Hematopoietic multipotent progenitor cell treated with erythropoietin and hydrocortisone succinate and interleukin-3 and kit ligand, for 4 days (in vitro differentiated cells): Measurements from ENCODE around the gene FERD3L.
"Not testable (repeated sequence)": the region's sequence is repeated elsewhere in the genome, so short reads cannot be mapped to it uniquely, and the experiment has no call there.

Source experiments
- DNase-seq: peaks from one replicate; pipeline ENCODE4 v3.0.0-alpha.2; 2015

The FERD3L gene

GRCh38 chr7:19144661-19145433 lies at the start of gene FERD3L:
TSS of gene FERD3L (minus strand) at chr7:19145421. CDS start at chr7:19145362, 59 bp downstream.
- no peak for DNase-seq

GRCh38 chr7:19194417-19194816 lies 49.2 kb upstream of the FERD3L start:
- DNase-seq: not testable (repeated sequence)

DNA sequence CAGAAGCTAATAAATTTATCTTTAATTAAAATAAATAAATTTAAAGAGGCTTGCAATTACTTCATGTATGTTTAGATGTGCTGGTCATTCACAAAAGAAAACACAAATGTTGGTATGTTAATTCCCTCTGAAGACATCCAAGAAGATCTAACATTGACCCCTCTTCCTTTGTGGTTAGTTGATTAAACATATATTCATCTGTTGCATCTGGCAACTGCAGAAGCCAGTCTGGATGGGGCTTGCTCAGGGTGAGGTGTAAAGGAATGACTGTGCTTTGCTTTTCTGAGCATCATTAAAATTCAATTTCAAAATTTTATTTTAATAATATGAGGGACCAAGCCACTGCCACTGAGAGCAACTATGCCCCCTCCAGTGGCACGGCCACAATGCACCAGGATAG lies 36.4 kb upstream of the FERD3L start:
- no peak for DNase-seq

DNA sequence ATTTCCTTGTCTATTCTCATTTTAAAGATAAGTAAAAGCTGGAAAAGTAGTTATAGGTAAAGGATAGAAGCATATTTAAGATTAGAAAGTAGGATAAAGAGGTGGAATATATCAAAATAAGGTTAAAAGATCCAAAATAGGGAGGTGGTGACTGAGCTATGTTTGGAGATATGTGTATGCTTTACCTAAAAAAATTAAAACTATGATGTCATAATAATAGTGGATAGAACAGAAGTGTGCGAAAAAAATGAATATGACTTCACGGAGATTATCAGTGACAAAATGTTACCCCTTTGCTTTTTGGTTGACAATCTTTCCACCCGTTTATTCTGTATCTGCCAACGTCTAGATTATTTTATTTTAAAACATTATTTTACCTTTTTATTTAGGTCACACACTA lies 33.4 kb upstream of the FERD3L start:
- no peak for DNase-seq

DNA sequence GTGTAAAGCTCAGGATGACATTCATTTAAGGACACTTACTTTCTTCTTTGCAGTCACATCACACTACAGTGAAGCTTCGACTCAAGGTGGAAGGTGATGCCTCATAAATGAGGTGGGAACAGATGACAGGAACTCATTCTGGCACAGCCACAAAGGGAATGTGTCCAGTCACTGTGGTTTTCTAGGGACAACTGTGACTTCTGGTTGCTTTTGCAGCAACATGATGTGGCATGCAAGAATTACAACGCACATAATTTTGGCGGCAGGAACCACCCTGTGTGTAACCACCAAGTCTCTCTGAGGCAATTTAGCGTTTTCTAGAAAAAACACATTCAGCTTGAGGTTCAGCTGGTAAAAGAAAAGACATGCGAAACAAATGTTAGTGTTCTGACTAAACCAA lies 32.0 kb upstream of the FERD3L start:
- peak; percentile 80 for DNase-seq

- no peak for DNase-seq
Observed at GRCh38 chr7:19175241-19175640, 30.0 kb upstream of the FERD3L start.

DNA sequence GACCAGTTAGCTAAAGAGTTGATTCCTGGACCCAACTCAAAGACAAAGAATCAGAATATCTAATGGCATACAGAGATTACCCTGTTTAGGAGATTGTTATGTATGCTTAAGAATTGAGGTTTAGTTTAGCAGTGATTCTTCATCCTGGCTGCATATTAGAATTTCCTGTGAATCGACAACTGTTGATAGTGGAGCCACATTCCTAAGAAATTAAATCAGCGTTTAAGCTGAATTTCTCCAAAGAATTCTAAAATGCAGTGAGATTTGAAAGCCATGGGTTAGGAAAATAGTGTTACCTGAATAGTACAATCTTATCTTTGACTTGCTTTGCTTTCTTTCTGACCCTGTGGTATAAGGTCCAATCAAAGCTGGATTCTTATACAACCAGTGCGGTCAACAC lies 16.4 kb upstream of the FERD3L start:
- no peak for DNase-seq

GRCh38 chr7:19146699-19147098 lies 1.5 kb upstream of the FERD3L start:
- DNase-seq: peak; percentile 62

DNA sequence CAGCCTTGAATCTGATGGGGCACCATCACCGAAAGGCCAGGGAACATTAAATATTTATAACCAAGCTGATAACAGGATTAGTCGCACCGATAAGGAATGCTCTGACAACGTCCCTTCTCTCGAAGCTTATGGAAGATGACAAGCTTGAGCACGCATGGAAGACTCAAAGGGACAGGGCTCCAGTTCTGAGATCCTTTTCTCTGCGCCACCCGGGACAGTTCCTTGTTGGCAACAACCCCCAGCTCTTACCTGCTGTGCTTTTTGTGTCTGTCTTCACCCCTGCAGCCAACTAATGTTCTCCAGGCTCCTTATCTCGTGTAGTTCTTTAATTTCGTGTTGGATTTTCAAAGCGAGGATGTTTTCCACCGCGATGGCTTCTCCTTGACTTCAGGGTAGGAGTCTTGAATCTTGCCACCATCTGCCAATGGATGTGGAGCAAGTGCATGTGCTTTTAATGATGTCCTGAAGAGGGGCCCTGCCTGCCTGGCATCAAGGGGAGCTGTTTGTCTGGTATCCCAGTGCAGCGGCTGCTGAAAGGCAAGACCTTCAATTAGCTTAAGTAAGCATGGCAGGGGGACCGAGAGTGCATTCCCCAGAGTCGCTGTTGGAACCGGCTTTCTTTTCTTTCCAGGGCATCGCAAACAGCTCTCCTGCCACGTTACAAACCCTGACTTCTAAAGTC lies 354 bp upstream of the FERD3L start:
- no peak for DNase-seq

GRCh38 chr7:19143881-19144574 lies 1.2 kb downstream of the FERD3L start:
- no peak for DNase-seq

DNA sequence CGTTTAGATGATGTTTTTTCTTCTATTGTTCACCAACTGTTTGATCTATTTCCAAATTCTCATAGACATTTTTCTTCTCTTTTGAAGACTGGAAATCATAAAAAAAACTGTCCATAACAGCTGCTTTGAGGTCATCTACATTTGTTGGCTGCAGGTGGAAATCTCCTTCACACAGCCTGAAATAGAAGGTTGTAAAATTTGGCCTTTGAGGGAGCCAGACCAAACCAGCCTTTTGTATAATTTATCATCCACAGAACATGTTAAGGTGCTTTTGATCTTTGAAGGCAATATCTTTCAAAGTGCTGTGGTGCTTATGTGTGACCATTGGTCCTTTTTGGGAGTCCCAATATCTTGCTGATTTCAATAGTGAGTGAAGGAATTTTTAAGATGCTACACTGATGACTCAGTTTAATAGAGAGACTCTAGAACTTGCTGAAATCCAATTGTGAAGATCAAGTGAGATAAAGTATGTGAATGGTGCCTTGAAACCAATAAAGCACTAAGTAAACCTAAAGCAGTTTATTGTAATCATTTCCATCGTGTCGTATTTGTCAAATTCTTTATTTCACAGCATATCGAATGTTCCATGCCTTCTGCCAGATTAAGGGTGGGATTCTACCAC lies 5.4 kb downstream of the FERD3L start:
- no peak for DNase-seq

GRCh38 chr7:19133886-19134285 lies 11.3 kb downstream of the FERD3L start:
- DNase-seq: no peak

- no peak for DNase-seq
Observed at GRCh38 chr7:19133390-19133789, 11.8 kb downstream of the FERD3L start.

DNA sequence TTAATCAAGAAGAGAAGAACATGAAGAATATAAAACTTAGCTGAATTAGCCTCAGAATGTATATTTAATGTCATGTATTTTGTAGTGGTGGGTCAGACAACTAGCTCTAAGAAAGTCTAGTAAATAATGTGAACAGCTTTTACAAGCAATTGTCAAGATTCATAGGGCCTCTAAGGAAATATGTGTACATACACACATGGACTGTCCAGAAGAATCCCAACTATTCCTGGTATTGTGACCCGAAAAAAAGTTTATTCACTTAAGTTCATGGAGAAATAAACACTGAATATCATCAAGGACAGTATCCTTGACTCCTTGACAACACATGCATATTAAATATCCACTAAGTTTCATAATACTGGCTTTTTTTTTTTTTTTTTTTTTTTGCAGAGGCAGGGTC lies 16.4 kb downstream of the FERD3L start:
- no peak for DNase-seq

DNA sequence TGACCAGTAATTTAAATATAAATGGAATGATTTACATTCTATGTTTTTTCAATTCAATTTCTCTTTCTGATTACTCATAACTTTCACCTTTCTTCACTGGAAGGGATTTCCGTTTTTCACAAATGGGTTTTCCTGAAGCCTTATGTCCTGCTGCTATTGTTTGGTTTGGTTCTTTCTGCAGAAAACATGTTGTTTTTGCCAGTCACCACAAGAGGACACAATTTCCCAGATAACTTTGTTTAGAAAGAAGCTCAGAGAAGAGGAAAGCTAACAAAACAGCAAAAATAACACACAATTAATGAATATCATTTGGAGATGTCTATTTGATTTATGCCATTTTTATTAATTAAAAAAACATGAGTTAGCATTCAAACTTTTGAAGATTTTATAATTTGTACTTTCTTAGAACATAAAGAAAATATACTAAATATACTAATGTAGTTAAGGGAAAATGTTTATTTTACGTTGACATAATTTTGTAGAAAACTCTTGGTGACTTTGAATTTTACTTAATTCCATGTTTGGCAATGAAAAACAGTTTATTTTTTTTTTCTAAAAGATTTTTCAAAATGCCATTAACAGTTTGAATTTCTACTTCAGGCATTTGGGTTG lies 23.1 kb downstream of the FERD3L start:
- peak; percentile 62 for DNase-seq

DNA sequence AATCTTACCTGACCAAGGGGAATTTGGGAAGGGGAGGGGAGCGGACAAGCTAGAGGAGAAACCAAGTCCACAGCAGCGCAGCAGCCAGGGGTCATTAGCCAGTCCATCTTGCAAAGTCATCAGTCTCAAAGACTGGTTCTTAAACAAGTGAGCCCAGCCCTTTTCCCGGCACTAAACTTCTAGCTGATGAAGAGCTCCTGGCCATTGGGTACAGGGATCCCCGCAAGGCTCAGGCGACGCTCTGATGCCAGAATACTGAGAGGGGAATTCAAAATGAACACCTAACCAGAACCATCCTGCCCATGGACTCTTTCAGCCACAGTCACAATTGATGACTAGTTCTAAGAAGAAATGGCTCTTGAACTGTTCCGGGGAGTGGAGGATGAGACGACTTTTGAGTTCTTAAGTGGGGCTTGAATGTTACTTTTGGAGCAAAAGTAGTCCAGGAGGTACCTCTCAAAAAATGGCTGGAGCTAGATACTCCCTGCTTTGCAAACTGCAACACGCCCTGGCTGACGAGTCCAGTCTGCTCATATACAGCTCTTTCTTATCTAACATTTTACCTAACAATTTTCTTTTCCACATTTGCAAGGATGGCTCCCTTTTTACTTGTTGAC lies 25.2 kb downstream of the FERD3L start:
- no peak for DNase-seq

DNA sequence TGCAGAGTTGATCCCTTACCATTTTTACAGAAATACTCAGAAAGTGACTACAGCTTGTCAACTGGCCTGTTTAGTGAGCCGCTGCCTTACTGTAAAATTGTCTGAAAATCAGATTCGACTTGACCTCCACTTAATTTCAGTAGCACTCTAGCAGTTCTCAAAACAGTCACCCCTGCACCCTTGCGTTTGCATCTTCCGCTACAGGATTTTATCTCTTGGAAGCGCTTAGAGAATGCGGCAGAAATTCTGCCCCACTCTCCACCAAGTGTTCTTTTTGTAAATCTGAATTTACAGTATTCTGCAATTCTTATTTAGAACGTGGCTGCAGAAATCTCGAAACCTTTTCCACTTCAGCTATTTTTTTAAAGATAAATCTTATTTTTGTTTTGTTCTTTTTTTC lies 25.8 kb downstream of the FERD3L start:
- DNase-seq: no peak

- no peak for DNase-seq
Observed at GRCh38 chr7:19118636-19119371, 26.4 kb downstream of the FERD3L start.

GRCh38 chr7:19117870-19118608 lies 27.2 kb downstream of the FERD3L start:
- DNase-seq: no peak

DNA sequence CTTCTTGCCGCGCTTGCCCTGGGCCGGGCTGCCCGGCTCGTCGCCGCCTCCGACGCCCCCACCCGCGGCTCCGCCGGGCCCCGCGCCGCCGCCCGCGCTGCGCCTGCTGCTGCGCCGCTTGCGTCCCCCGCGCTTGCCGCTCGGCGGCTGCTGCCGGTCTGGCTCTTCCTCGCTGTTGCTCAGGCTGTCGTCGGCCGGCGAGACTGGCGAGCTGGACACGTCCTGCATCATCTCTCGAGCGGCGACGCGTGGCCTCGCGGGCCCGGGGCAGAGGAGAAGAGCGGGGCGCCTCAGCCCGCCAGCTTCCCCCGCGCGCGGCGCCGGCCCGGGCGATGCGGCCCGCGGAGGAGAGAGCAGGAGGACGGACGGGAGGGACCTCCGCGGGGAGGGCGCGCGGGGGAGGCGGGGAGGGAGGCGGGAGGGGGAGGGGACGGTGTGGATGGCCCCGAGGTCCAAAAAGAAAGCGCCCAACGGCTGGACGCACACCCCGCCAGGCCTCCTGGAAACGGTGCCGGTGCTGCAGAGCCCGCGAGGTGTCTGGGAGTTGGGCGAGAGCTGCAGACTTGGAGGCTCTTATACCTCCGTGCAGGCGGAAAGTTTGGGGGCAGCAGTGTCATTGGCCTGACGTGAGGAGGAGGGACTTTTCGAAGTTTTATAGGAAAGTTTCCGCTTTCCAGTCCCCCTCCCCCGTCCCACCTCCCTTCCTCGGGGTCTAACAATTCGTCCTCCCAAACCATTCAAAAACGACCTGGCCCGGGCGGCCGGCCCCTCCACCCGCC lies 27.9 kb downstream of the FERD3L start, which contains the start of gene TWIST1:
TWIST1 (minus strand) TSS at position 546 of the 779 bp plus-strand sequence; CDS start at position 231, 315 bp downstream.
- DNase-seq: peak; percentile 48
